Neural crest cell (in vitro differentiated cells): ENCODE measurements around the gene XPA. TPM values are rescaled to one million over a fixed set of nuclear protein-coding genes. Genes with fewer than 3 reads are reported as not detected.

ENCODE experiments used
- DNase-seq: peaks from one replicate; pipeline ENCODE4 v3.0.0; 2021; ENCODE audit warnings: low read depth, mixed read lengths, low spot score
- H3K27ac Mint-ChIP-seq: one replicate; pipeline ENCODE4 v1.8.0; 2021; ENCODE audit warnings: mild to moderate bottlenecking, mixed read lengths; ENCODE audit not compliant: unreplicated experiment
- H3K27me3 Mint-ChIP-seq: 2 replicates; pipeline ENCODE4 v1.8.0; 2021; ENCODE audit warnings: low read depth, mild to moderate bottlenecking, mixed read lengths
- H3K36me3 Mint-ChIP-seq: 2 replicates; pipeline ENCODE4 v1.8.0; 2021; ENCODE audit warnings: low read depth, mild to moderate bottlenecking, mixed read lengths
- H3K4me1 Mint-ChIP-seq: 2 replicates; pipeline ENCODE4 v1.8.0; 2021; ENCODE audit warnings: mixed read lengths
- H3K4me3 Mint-ChIP-seq: one replicate; pipeline ENCODE4 v1.8.0; 2021; ENCODE audit warnings: mild to moderate bottlenecking, mixed read lengths
- H3K9me3 Mint-ChIP-seq: 2 replicates; pipeline ENCODE4 v1.8.0; 2021; ENCODE audit warnings: mixed read lengths
- total RNA-seq: library from RNA; stranded (reverse); gene quantifications from 2 replicates; pipeline ENCODE4 v1.2.1, GENCODE V29; 2021
- TF ChIP-seq, protein P1 (sequence below): fragments of 200-600 bp; sonication (generic); conservative IDR thresholded peaks from 2 replicates; pipeline ENCODE4 v1.5.0; 2021; ENCODE audit warnings: antibody characterized with exemption, mild to moderate bottlenecking

Gene XPA
- total RNA-seq, 1 donor from 2014 or later = 15.6 TPM

DNA sequence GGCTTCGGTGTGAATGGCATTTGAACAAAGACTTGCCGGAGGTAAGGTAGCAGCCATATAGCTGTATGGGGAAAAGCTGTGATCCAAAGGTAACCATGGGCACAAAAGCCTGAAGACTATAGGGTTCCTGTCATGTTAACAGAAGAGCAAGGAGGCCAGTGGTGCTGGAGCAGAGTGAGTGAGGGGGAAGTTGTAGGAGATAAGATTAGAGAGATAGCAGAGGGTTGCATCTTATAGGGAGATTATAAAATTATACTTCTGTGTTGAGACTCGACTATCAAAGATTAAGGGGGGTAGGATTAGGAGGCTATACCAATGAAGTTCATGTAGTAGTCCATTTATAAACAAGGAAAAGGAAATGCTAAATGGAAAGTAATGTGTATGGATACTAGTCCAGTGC lies 60.2 kb downstream of the XPA start:
- Mint-ChIP-seq H3K27me3 (no peaks in the 10 kb centered on the region), H3K27ac (no peak overlapping the region), H3K36me3 (no peaks in the 10 kb centered on the region), H3K4me3 (peak overlapping the region; percentile 1), H3K9me3 (no peaks in the 10 kb centered on the region), H3K4me1 (peaks cover 24% of the 10 kb centered on the region)
- TF ChIP-seq, protein P1, sequence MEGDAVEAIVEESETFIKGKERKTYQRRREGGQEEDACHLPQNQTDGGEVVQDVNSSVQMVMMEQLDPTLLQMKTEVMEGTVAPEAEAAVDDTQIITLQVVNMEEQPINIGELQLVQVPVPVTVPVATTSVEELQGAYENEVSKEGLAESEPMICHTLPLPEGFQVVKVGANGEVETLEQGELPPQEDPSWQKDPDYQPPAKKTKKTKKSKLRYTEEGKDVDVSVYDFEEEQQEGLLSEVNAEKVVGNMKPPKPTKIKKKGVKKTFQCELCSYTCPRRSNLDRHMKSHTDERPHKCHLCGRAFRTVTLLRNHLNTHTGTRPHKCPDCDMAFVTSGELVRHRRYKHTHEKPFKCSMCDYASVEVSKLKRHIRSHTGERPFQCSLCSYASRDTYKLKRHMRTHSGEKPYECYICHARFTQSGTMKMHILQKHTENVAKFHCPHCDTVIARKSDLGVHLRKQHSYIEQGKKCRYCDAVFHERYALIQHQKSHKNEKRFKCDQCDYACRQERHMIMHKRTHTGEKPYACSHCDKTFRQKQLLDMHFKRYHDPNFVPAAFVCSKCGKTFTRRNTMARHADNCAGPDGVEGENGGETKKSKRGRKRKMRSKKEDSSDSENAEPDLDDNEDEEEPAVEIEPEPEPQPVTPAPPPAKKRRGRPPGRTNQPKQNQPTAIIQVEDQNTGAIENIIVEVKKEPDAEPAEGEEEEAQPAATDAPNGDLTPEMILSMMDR = no peak
- no peak for DNase-seq

DNA sequence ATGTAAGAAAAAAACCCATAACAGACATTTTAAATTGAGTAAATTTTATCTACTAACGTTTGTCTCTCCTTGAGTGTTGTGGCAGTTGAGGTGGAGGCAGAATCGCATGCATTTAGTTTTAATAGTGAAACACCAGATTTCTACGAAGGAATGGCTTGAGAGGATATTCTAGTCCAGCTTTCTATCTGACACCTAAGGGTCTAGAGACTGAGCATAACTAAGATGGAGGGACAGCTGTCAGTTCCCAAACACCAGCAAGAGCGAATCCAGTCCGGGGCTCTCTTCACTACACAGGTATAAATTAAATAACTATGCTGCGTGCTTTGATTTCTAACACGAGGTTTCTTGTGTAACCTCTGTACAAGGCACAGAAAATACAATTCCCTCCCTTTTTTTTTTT lies 62.1 kb downstream of the XPA start:
- TF ChIP-seq, protein P1 = no peak
- H3K27me3 Mint-ChIP-seq = no peaks in the 10 kb centered on the region
- no peak for DNase-seq
- peak overlapping the region; percentile 96 for H3K4me3 Mint-ChIP-seq
- no peaks in the 10 kb centered on the region for H3K9me3 Mint-ChIP-seq
- H3K36me3 Mint-ChIP-seq = no peaks in the 10 kb centered on the region
- H3K27ac Mint-ChIP-seq = no peak overlapping the region
- H3K4me1 Mint-ChIP-seq = peaks cover 32% of the 10 kb centered on the region

DNA sequence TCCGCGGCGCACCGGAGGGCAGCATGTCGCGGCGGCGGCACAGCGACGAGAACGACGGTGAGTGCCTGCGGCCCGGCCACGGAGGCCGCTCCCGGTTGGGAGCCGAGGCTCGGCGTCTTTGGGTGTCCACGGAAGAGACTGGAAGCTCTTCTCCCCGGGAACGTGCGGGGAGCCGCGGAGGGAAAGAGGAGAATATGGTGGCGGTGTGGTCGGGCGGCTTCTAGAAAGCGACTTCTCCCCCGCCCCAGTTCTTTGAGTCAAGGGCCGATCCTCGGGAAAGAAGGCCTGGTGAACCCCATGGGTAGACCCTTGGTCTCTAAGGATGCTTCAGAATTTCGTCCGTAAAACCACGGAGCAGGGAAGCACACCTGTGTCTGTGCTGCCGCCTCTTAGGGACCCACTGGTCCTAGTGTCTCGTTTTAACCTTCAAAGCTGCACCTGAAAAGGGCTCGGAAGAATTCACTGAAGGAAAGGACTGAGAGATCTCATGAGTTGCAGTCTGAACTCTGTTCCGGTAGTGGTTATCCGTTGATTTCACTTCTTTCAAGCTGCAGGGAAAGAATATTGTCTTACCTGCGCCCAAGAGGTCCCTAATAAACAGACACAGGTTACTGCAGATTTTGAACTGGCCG lies 63.2 kb downstream of the XPA start:
- Mint-ChIP-seq H3K36me3 (no peaks in the 10 kb centered on the region), H3K9me3 (no peaks in the 10 kb centered on the region), H3K27ac (peak overlapping the region; percentile 88), H3K4me1 (peaks cover 39% of the 10 kb centered on the region), H3K27me3 (no peaks in the 10 kb centered on the region), H3K4me3 (peak overlapping the region; percentile 96)
- no peak for DNase-seq
- TF ChIP-seq, protein P1 = no peak

DNA sequence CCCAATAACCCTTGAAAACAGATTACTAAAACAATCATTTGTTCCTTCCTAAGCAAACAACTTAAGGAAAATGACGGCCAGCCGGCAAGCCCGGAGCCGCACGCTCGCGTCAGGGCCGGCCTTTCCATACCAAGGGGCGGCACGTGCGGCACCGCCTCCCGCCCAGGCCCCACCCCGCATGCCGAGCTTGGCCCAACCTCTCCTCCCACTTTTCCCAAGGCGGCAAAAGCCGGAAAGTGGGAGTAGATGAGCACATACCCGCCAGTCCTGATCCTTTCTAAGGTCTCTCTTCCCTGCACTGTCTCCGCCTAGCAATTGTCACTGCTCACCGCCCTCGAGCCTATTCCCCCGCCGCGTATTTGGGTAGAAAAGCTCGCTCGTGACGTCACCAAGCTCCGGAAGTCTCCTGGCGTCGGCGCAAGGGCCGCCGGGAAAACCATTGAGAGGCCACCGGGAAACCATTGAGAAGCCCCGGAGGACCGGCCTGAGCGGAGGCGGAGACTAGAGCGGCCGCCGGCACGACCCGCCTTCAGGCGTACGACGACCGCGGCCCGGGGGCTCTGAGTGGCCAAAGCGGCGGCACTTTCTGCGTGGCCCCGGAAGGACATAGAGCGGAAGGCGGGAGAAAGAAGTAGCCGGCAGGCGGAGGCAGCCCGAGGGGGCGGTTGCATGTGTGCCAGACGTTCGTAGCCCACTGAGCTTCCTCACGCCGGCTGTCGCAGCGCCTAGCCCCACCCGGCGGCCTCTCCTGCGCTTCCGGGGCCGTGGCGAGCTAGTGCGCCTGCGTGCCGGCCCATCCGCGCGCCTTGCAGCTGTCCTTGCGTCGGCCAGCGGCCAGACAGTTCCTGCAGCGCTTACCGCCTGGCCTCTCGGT lies 63.9 kb downstream of the XPA start, which contains the start of the genes NCBP1 and TSTD2:
NCBP1 (plus strand) TSS at position 837 of the 874 bp plus-strand sequence. CDS start 61 bp downstream, outside the sequence.
TSTD2 (minus strand) TSS at position 384 of the 874 bp plus-strand sequence. CDS start 5,806 bp downstream, outside the sequence.
- Mint-ChIP-seq H3K27ac (peak within 1 kb of the TSS; percentile 100), H3K4me1 (peaks cover 42% of the 10 kb centered on the region), H3K27me3 (no peaks in the 10 kb centered on the region), H3K9me3 (no peaks in the 10 kb centered on the region), H3K36me3 (no peaks in the 10 kb centered on the region), H3K4me3 (peak within 1 kb of the TSS; percentile 96)
- peak; percentile 91 for DNase-seq
- TF ChIP-seq, protein P1 = no peak

DNA sequence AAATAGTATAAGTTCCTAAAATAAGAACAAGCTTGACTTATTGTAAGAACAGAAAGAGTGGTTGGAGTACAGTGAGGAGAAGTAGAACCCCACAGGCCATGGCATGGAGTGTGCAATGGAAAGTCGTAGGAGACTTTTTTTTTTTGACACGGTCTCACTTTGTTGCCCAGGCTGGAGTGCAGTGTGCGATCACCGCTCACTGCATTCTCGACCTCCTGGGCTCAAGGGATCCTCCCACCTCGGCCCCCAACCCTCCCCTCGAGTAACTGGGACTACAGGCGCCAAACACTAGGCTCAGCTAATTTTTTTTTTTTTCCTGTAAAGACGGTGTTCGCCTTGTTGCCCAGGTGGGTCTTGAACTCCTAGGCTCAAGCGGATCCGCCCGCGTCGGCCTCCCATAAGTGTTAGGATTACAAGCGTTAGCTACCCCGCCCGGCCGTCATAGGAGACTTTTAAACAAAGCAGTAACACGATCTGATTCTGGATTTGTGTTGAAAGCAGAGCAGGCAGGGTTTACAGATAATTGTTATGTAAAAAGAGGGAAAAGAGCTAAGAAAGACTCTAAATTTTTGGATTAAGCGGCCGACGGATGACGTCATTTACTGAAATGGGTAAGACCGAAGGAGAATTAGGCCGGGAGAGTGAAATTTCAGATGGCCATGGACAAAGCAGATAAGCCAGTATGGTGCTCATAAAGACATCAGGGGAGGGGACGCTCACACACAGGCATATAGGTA lies 64.7 kb downstream of the XPA start:
- Mint-ChIP-seq H3K4me1 (peaks cover 42% of the 10 kb centered on the region), H3K36me3 (no peaks in the 10 kb centered on the region), H3K4me3 (peak overlapping the region; percentile 96), H3K9me3 (no peaks in the 10 kb centered on the region), H3K27me3 (no peaks in the 10 kb centered on the region), H3K27ac (peak overlapping the region; percentile 100)
- TF ChIP-seq, protein P1 = no peak
- DNase-seq = peak; percentile 50
